ENCODE measurements around the gene MB. TPM values are rescaled to one million over a fixed set of nuclear protein-coding genes. Genes with fewer than 3 reads are reported as not detected.

The MB gene
- total RNA-seq, 1 donor = not detected

GRCh38 chr22:35600476-35600875, 16.7 kb downstream of the MB start:
- no peak overlapping the region for H3K4me3 ChIP-seq (ENCODE audit: low read depth, low read length)
- TF ChIP-seq, protein P1, sequence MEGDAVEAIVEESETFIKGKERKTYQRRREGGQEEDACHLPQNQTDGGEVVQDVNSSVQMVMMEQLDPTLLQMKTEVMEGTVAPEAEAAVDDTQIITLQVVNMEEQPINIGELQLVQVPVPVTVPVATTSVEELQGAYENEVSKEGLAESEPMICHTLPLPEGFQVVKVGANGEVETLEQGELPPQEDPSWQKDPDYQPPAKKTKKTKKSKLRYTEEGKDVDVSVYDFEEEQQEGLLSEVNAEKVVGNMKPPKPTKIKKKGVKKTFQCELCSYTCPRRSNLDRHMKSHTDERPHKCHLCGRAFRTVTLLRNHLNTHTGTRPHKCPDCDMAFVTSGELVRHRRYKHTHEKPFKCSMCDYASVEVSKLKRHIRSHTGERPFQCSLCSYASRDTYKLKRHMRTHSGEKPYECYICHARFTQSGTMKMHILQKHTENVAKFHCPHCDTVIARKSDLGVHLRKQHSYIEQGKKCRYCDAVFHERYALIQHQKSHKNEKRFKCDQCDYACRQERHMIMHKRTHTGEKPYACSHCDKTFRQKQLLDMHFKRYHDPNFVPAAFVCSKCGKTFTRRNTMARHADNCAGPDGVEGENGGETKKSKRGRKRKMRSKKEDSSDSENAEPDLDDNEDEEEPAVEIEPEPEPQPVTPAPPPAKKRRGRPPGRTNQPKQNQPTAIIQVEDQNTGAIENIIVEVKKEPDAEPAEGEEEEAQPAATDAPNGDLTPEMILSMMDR (IDR thresholded peaks at IDR 0.05; ENCODE audit: insufficient read depth, low read length) = no peak
- no peak for DNase-seq (ENCODE audit: low read depth)

- TF ChIP-seq, protein P1 (IDR thresholded peaks at IDR 0.05; ENCODE audit: insufficient read depth, low read length) = no peak
Observed at GRCh38 chr22:35599364-35599763, 17.8 kb downstream of the MB start.

DNA sequence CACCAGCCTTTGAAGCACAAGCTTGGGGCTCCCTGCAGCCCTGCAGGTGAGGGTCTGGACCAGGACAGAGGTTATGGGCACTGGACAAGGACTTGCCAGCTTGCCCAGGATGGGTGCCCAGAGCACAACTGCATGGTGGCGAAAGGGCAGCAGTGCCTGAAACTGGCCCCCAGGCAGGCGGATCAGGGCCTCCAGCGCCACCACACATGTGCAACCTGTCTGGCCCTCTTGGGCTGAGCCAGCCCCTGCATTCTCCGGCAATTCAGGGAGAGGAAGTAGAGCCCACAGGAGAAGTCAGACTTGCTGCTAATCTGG, 18.8 kb downstream of the MB start:
- TF ChIP-seq, protein P1 (IDR thresholded peaks at IDR 0.05; ENCODE audit: insufficient read depth, low read length) = no peak

More at GRCh38 chr22:35599364-35599763, 17.8 kb downstream of the MB start:
- DNase-seq (ENCODE audit: low read depth) = no peak
- no peak overlapping the region for H3K4me3 ChIP-seq (ENCODE audit: low read depth, low read length)

DNA sequence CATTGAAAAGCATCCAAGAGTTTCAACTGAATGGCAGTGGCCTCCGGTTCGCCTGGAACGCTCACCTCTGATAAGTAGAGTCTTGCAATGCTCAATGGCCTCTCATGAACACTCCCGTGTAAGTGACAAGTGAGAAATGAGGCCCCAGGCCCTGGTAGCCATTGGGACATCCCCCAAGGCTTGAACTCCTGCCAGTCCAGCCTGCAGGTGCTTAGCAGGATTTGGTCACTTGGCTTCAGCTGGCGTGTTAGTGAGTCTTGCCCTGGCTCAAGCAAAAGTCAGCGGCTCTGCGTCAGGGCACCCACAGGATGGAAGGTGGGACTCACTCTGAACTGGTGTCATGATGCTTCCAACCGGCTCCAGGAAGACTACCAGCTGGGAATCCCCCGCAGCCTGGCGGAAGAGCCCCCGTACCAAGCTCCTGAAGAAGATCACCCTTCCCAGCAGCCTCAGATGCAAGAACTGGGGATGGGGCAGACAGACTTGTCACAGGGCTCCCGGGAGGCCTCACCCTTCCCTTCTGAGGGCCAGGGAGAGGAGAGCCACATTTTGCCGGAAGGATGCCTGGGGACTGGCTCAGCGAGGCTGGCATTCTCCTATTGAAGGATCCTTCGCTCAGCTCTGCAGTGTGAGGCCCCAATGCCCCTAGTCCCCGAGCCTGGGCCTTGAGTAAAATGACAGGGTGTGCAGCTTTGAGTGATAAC, 19.3 kb downstream of the MB start:
- DNase-seq (ENCODE audit: low read depth) = no peak
- TF ChIP-seq, protein P1 (IDR thresholded peaks at IDR 0.05; ENCODE audit: insufficient read depth, low read length) = no peak
- no peak overlapping the region for H3K4me3 ChIP-seq (ENCODE audit: low read depth, low read length)

More for the DNA sequence above, 18.8 kb downstream of the MB start:
- no peak for DNase-seq (ENCODE audit: low read depth)
- no peak overlapping the region for H3K4me3 ChIP-seq (ENCODE audit: low read depth, low read length)

GRCh38 chr22:35596821-35597220, 20.3 kb downstream of the MB start:
- DNase-seq (ENCODE audit: low read depth) = no peak
- TF ChIP-seq, protein P1 (IDR thresholded peaks at IDR 0.05; ENCODE audit: insufficient read depth, low read length) = no peak
- no peak overlapping the region for H3K4me3 ChIP-seq (ENCODE audit: low read depth, low read length)

DNA sequence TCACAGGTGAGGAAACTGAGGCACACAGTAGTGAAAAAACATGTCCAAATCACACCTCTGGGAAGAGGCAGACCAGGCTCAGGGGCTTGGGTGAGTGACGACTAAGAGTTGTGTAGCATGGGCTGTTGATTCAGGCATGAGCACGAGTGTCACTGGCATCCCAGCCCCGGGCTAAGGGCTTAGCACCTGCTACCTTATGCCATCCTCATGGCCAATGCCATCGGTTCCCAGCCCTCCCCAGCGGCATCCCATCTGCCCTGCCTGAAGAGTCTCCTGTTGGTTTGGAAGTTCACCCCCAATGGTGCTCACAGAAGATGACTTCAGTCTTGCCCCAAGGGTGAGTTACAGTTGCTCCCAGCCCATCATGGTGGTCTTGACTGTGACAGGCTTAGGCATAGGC, 22.4 kb downstream of the MB start:
- no peak for DNase-seq (ENCODE audit: low read depth)
- no peak overlapping the region for H3K4me3 ChIP-seq (ENCODE audit: low read depth, low read length)
- TF ChIP-seq, protein P1 (IDR thresholded peaks at IDR 0.05; ENCODE audit: insufficient read depth, low read length) = no peak
